Adrenal gland (tissue), 12 donors: Measurements from ENCODE around the gene HSPA12A. TPM values are rescaled to one million over a fixed set of nuclear protein-coding genes. Genes with fewer than 3 reads are reported as not detected.

Source experiments
- DNase-seq, 7 donors: peaks; one replicate each; pipeline ENCODE4 v3.0.0-alpha.2; 2019 to 2020
- H3K27ac ChIP-seq, 5 donors: fragments of 200-600 bp; sonication (generic) in 4 of 5; 1 replicate in 3 of 5; 2 replicates in 2 of 5; pipeline versions ENCODE4 v1.5.1 to v1.8.0; 2016 to 2020; ENCODE audit warnings: mild to moderate bottlenecking in 1 of 5
- H3K27me3 ChIP-seq: fragments of 200-600 bp; 2 replicates; pipeline ENCODE4 v1.8.0; 2021
- H3K36me3 ChIP-seq, 2 donors: fragments of 200-600 bp; replicated peaks in 1 of 2; 1 replicate in 1 of 2; 2 replicates in 1 of 2; pipeline versions ENCODE4 v1.5.1 to v1.8.0; 2018 to 2022
- H3K4me1 ChIP-seq, 2 donors: fragments of 200-600 bp; replicated peaks in 1 of 2; 1 replicate in 1 of 2; 2 replicates in 1 of 2; pipeline versions ENCODE4 v1.5.1 to v1.8.0; 2018 to 2021
- H3K4me3 ChIP-seq, 4 donors: fragments of 200-600 bp; sonication (generic) in 3 of 4; one replicate each; pipeline ENCODE4 v1.5.1; 2016 to 2018
- H3K9me3 ChIP-seq, 3 donors: fragments of 200-600 bp; sonication (generic) in 1 of 3; replicated peaks in 1 of 3; 1 replicate in 2 of 3; 2 replicates in 1 of 3; pipeline versions ENCODE4 v1.5.1 to v1.8.0; 2016 to 2021
- POLR2A ChIP-seq, 2 donors: fragments of 450-650 bp; IDR thresholded peaks; one replicate each; pipeline ENCODE4 v1.6.1; 2017; ENCODE audit warnings: antibody characterized with exemption in 2 of 2, mild to moderate bottlenecking in 2 of 2, moderate library complexity in 1 of 2
- WGBS, 4 donors: extraction: QIAGEN DNeasy Blood & Tissue Kit in 2 of 4; methylation state at CpG; one replicate each; pipeline versions ENCODE4 v1.1.5 to v1.1.7; 2013 to 2017; 5-methylcytosine and 5-hydroxymethylcytosine counted together
- intact Hi-C, 2 donors: fragments of 100-400 bp; cut with DNase I; formaldehyde crosslinking; loops; one replicate each; pipeline versions ENCODE4 v1.14.1 to v1.15.0; 2022 to 2023
- polyA plus RNA-seq, 3 donors: library from polyadenylated mRNA; stranded (reverse); fragments of 200-250 nt in 2 of 3; fragments of 350-450 nt in 1 of 3; fragmentation: Illumina TruSeq in 1 of 3; extraction: RNeasy Lipid Tissue Mini Kit (QIAGEN cat#74804) in 1 of 3; gene quantifications; one replicate each; pipeline ENCODE4 v1.2.3, GENCODE V29; 2013 to 2014
- total RNA-seq, 9 donors: library from RNA; depleted of rRNA in 4 of 9; stranded (reverse); fragments of >200 nt in 4 of 9; fragments of 120-200 nt in 1 of 9; fragmentation: NEBNext Ultra II Directional in 1 of 9; extraction: Animal tissue kit (Norgen Biotek cat#: 25700) in 1 of 9; gene quantifications; one replicate each; pipeline versions ENCODE4 v1.1.0 to v1.2.4, GENCODE V29; 2013 to 2023
- TF ChIP-seq, protein P1 (sequence below), 6 experiments: fragments of 450-650 bp in 4 of 6; fragments of 200-600 bp in 2 of 6; sonication (generic) in 1 of 6; IDR thresholded peaks; 1 replicate in 5 of 6; 2 replicates in 1 of 6; pipeline versions ENCODE4 v1.5.1 to v1.8.0; 2016 to 2021; ENCODE audit warnings: antibody characterized with exemption in 6 of 6, mild to moderate bottlenecking in 2 of 6, moderate library complexity in 1 of 6
- donor health status: healthy with polysubstance abuse.
- donor health status: Bipolar disorder and iron deficiency.
- donor health status: DM: yes; HTN: yes; CAD: no.
- donor health status: DM: no; HTN: no; CAD: no.
- donor health status: DM: no; HTN: no; CAD: no.
- donor health status: DM: yes; HTN: yes; CAD: no.

The HSPA12A gene
- total and polyA plus RNA-seq, 12 donors = 20.1 to 61.3 (median 46.3) TPM

DNA sequence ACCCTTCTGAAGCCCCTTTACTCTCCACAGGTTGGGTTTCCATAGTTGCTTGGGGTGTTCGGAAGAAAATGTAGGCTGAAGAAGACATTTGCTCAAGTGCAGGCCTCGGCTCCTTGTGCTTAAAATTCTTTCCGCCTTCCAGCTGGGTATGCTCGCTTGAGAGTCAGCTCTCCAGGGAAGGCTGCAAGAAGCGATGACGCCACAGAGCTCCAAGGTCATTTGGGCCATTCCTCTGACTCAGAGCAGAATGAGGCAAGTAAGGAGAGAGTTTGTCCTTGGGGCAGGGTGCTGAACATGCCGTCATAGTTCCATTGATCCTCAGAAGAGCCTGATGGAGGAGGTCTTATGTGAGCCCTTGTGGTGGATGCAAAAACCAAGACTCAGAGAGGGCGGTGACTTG lies 27.4 kb upstream of the HSPA12A start:
- H3K9me3 ChIP-seq = no peaks in the 10 kb centered on the region
- no peaks in the 10 kb centered on the region for H3K27me3 ChIP-seq
- H3K27ac ChIP-seq = peak overlapping the region; percentile 64 to 96 (median 91)
- intact Hi-C loops = no loop called here
- no peak overlapping the region for H3K4me3 ChIP-seq
- no peaks in the 10 kb centered on the region for H3K36me3 ChIP-seq
- DNase-seq = peak; percentile 77 to 94 (median 92)
- H3K4me1 ChIP-seq = peaks cover 45 to 51% of the 10 kb centered on the region in 2 donors
- TF ChIP-seq POLR2A (IDR thresholded peaks at IDR 0.05) = no peak
- TF ChIP-seq, protein P1, sequence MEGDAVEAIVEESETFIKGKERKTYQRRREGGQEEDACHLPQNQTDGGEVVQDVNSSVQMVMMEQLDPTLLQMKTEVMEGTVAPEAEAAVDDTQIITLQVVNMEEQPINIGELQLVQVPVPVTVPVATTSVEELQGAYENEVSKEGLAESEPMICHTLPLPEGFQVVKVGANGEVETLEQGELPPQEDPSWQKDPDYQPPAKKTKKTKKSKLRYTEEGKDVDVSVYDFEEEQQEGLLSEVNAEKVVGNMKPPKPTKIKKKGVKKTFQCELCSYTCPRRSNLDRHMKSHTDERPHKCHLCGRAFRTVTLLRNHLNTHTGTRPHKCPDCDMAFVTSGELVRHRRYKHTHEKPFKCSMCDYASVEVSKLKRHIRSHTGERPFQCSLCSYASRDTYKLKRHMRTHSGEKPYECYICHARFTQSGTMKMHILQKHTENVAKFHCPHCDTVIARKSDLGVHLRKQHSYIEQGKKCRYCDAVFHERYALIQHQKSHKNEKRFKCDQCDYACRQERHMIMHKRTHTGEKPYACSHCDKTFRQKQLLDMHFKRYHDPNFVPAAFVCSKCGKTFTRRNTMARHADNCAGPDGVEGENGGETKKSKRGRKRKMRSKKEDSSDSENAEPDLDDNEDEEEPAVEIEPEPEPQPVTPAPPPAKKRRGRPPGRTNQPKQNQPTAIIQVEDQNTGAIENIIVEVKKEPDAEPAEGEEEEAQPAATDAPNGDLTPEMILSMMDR (IDR thresholded peaks at IDR 0.05) = no peak
- WGBS, 4 donors = 53 to 63% (median 55%) methylated on average over 8 of the region's 8 CpGs

DNA sequence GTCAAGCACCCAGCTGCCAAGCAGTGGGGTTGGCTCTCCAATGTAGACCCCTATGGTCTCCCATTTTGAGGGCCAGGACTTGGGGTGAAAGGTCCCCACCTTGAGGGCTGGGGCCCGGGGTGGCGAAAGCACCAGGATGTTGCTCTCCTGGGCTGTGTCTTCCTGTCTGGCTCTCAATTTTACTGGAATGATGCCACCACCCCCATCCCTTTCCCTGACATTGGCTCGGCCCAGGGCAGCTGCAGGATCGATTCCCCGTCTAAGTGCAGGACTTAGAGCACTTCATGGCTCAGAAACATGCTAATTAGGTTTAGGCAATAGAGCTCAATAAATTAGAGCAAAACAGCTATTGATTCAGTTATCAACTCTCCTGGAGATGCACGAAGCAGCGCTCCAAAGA lies 27.0 kb upstream of the HSPA12A start:
- 74 to 93% (median 82%) methylated on average over 5 to 7 of the region's 7 CpGs for WGBS, 4 donors
- intact Hi-C loops = no loop called here
- Histone ChIP-seq H3K4me1 (peaks cover 45 to 51% of the 10 kb centered on the region in 2 donors), H3K27ac (peak overlapping the region; percentile 3 to 96 (median 84)), H3K4me3 (no peak overlapping the region), H3K36me3 (no peaks in the 10 kb centered on the region), H3K9me3 (no peaks in the 10 kb centered on the region), H3K27me3 (no peaks in the 10 kb centered on the region)
- TF ChIP-seq, protein P1 (IDR thresholded peaks at IDR 0.05) = no peak
- no peak for TF ChIP-seq POLR2A (IDR thresholded peaks at IDR 0.05)
- DNase-seq = peak in 1 of 7 donors; percentile 39

DNA sequence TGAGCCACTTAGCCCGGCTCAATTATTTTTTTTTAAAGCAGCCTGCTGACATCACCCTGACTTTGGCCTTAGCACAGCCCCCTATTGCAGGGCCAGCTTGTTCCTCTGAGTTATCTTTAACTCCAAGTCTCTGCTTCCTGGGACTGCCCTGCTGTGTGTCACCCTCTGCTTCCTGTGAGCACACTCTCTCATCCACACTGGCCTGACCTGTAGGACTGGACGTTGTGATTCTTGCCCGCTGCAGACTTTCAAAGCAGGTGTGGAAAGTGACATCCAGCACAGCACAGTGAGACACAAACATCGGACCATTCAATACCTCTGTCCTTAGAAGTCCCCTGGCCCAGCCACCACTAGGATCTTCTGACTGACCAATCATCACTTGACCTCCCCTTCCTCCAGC lies 26.4 kb upstream of the HSPA12A start:
- TF ChIP-seq POLR2A (IDR thresholded peaks at IDR 0.05) = no peak
- TF ChIP-seq, protein P1 (IDR thresholded peaks at IDR 0.05) = no peak
- Histone ChIP-seq H3K27ac (peak overlapping the region; percentile 3 to 96 (median 84)), H3K4me3 (no peak overlapping the region), H3K9me3 (no peaks in the 10 kb centered on the region), H3K27me3 (no peaks in the 10 kb centered on the region), H3K4me1 (peaks cover 45 to 51% of the 10 kb centered on the region in 2 donors), H3K36me3 (no peaks in the 10 kb centered on the region)
- 68 to 73% (median 69%) methylated on average over 4 of the region's 4 CpGs for WGBS, 4 donors
- intact Hi-C loops = no loop called here
- peak in 1 of 7 donors; percentile 53 for DNase-seq

DNA sequence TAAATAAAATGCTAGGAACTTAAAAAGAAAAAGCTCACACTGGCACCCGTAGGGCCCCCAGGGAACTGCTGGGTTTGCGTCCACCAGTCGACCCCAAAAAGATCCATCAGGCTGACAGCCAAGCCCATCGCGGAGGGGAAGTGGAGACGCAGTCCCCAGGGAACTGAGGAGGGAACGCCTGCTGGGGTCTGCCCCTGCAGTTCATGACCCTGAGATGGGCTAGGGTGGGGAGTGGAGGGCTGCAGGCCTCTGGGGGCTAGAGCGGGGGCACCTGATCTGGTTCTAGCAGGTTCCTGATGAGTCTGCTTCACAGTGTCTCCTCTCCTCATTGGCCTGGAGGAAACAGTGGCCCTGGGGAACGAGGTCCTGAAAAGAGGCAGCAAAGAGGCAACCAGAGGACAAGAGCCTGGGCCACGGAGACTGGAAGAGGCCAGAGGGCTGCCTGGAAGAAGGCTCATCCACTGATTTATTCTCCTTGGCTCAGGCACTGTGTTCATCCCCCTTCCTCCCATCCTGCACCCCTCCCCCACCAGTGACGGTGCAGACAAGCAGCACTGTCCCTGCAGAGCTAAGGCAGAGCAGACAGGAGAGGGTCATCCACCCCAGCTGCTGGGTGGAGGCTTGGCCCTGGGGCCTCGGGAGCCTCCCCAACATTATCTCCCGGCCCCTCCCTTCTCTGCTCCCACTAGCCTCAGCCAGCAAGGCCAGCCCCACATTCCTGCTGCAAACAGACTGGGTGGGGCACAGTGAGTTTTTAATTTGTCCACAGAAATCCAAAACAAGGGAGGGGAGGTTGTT lies 24.7 kb upstream of the HSPA12A start:
- peaks cover 45 to 51% of the 10 kb centered on the region in 2 donors for H3K4me1 ChIP-seq
- DNase-seq = peak in 6 of 7 donors; percentile 64 to 83 (median 78)
- intact Hi-C loops = no loop called here

More for the DNA sequence above, 24.7 kb upstream of the HSPA12A start:
- Histone ChIP-seq H3K27me3 (no peaks in the 10 kb centered on the region), H3K4me3 (no peak overlapping the region), H3K36me3 (no peaks in the 10 kb centered on the region), H3K27ac (peak overlapping the region in 4 of 5 donors; percentile 1 to 96 (median 21)), H3K9me3 (no peaks in the 10 kb centered on the region)
- TF ChIP-seq, protein P1 (IDR thresholded peaks at IDR 0.05) = peak in 1 of 6 experiments; percentile 10
- peak in 1 of 2 donors; percentile 21 for TF ChIP-seq POLR2A (IDR thresholded peaks at IDR 0.05)
- WGBS, 4 donors = 41 to 50% (median 42%) methylated on average over 8 to 13 of the region's 13 CpGs
